H1 (cell line): ENCODE results near the gene TRUB1. TPM values are rescaled to one million over a fixed set of nuclear protein-coding genes. Genes with fewer than 3 reads are reported as not detected.

Experiments used
- CTCF ChIA-PET: fragments of 300-600 bp; sonication (Branson Sonifier 250); formaldehyde crosslinking; loops from one replicate; lab custom pipeline; 2021; ENCODE audit not compliant: partially characterized antibody; lab: Charles Lee
- POLR2A ChIA-PET: fragments of 300-600 bp; sonication (Branson Sonifier 250); formaldehyde crosslinking; loops from one replicate; lab custom pipeline; 2021; ENCODE audit warnings: inconsistent platforms; ENCODE audit not compliant: partially characterized antibody; lab: Charles Lee
- DNase-seq, 2 experiments: peaks; one replicate each; pipeline versions ENCODE4 v3.0.0 to v3.0.0-alpha.2; 2010 to 2022; ENCODE audit warnings: low spot score in 2 of 2, low read depth in 1 of 2, mixed read lengths in 1 of 2
- FAIRE-seq: peaks from 2 replicates; lab custom pipeline; 2011; peaks lifted over from hg19 to GRCh38; lab: Jason Lieb, UNC
- H2AFZ ChIP-seq: 2 replicates; pipeline ENCODE4 v1.8.1; 2012; ENCODE audit warnings: low read length, inconsistent platforms
- H2AK5ac ChIP-seq: 2 replicates; pipeline ENCODE4 v1.6.1; 2013; ENCODE audit warnings: low read depth, low read length
- H2BK120ac ChIP-seq: replicated peaks from 2 replicates; pipeline ENCODE3; 2013; ENCODE audit warnings: low read depth, low read length, inconsistent platforms
- H2BK12ac ChIP-seq: 2 replicates; pipeline ENCODE4 v1.6.1; 2013; ENCODE audit warnings: low read depth, low read length
- H2BK15ac ChIP-seq: 2 replicates; pipeline ENCODE4 v1.6.1; 2013; ENCODE audit warnings: low read length
- H2BK20ac ChIP-seq: 2 replicates; pipeline ENCODE4 v1.6.1; 2013; ENCODE audit warnings: low read length
- H2BK5ac ChIP-seq: 2 replicates; pipeline ENCODE4 v1.6.1; 2013; ENCODE audit warnings: low read depth, low read length
- H3K14ac ChIP-seq: 2 replicates; pipeline ENCODE4 v1.6.1; 2013; ENCODE audit warnings: inconsistent platforms; ENCODE audit not compliant: insufficient read length
- H3K18ac ChIP-seq: 2 replicates; pipeline ENCODE4 v1.6.1; 2013; ENCODE audit warnings: low read length; ENCODE audit errors: extremely low read depth
- H3K23ac ChIP-seq: 2 replicates; pipeline ENCODE4 v1.6.1; 2013; ENCODE audit warnings: inconsistent platforms; ENCODE audit not compliant: insufficient read length
- H3K23me2 ChIP-seq: 2 replicates; pipeline ENCODE4 v1.6.1; 2013; ENCODE audit warnings: low read depth, low read length
- H3K27ac ChIP-seq: 2 replicates; pipeline ENCODE4 v1.6.1; 2011; ENCODE audit warnings: low read depth, low read length, inconsistent platforms
- H3K27me3 ChIP-seq, 4 experiments: replicated peaks in 1 of 4; 1 replicate in 1 of 4; 2 replicates in 3 of 4; pipeline versions ENCODE4 v1.6.1 to v1.8.1; 2011 to 2013; ENCODE audit warnings: low read length in 3 of 4, mild to moderate bottlenecking in 3 of 4, inconsistent platforms in 2 of 4, mixed read lengths in 2 of 4, moderate library complexity in 1 of 4; ENCODE audit not compliant: control insufficient read depth in 3 of 4, insufficient read depth in 3 of 4; ENCODE audit errors: extremely low read depth in 1 of 4
- H3K36me3 ChIP-seq, 4 experiments: 2 replicates each; pipeline versions ENCODE4 v1.6.1 to v1.8.1; 2011 to 2013; ENCODE audit warnings: mild to moderate bottlenecking in 4 of 4, low read length in 3 of 4, moderate library complexity in 2 of 4, control low read depth in 1 of 4, inconsistent platforms in 1 of 4; ENCODE audit not compliant: insufficient read depth in 4 of 4, control insufficient read depth in 2 of 4
- H3K4ac ChIP-seq: replicated peaks from 2 replicates; pipeline ENCODE3; 2013; ENCODE audit warnings: low read length, low read depth, mixed read lengths, inconsistent platforms; ENCODE audit not compliant: insufficient read length
- H3K4me1 ChIP-seq, 4 experiments: replicated peaks in 1 of 4; 1 replicate in 1 of 4; 2 replicates in 3 of 4; pipeline versions ENCODE4 v1.6.1 to v1.8.1; 2011 to 2013; ENCODE audit warnings: low read length in 3 of 4, inconsistent platforms in 2 of 4, mixed read lengths in 1 of 4; ENCODE audit not compliant: insufficient read depth in 4 of 4, control insufficient read depth in 3 of 4
- H3K4me2 ChIP-seq, 2 experiments: 2 replicates each; pipeline versions ENCODE4 v1.6.1 to v1.8.1; 2011 to 2013; ENCODE audit warnings: low read depth in 2 of 2, low read length in 2 of 2, control low read depth in 1 of 2, inconsistent platforms in 1 of 2, mild to moderate bottlenecking in 1 of 2; ENCODE audit not compliant: insufficient read depth in 1 of 2
- H3K4me3 ChIP-seq, 4 experiments: fragments of 200-600, 300-600 bp in 1 of 4; sonication (generic), shearing (Covaris generic), sonication (Bioruptor Twin) in 1 of 4; 2 replicates each; pipeline versions ENCODE4 v1.5.1 to v1.8.1; 2011 to 2016; ENCODE audit warnings: low read length in 4 of 4, low read depth in 3 of 4, control low read depth in 2 of 4, inconsistent platforms in 2 of 4, mild to moderate bottlenecking in 2 of 4, mixed read lengths in 1 of 4, moderate library complexity in 1 of 4; ENCODE audit not compliant: insufficient read depth in 2 of 4; ENCODE audit errors: extremely low read depth in 1 of 4
- H3K56ac ChIP-seq: replicated peaks from 2 replicates; pipeline ENCODE3; 2013; ENCODE audit warnings: low read depth, mild to moderate bottlenecking, mixed read lengths, low read length, inconsistent platforms; ENCODE audit not compliant: insufficient read length
- H3K79me1 ChIP-seq: 2 replicates; pipeline ENCODE4 v1.6.1; 2013; ENCODE audit warnings: low read depth, low read length, control low read depth
- H3K79me2 ChIP-seq, 2 experiments: 2 replicates each; pipeline versions ENCODE4 v1.6.1 to v1.8.1; 2012 to 2013; ENCODE audit warnings: low read length in 2 of 2, mild to moderate bottlenecking in 2 of 2, inconsistent platforms in 1 of 2; ENCODE audit not compliant: insufficient read depth in 2 of 2, control insufficient read depth in 1 of 2
- H3K9ac ChIP-seq, 4 experiments: replicated peaks in 1 of 4; 1 replicate in 1 of 4; 2 replicates in 3 of 4; pipeline versions ENCODE4 v1.6.1 to v1.8.1; 2011 to 2013; ENCODE audit warnings: low read depth in 3 of 4, low read length in 3 of 4, control low read depth in 2 of 4, mild to moderate bottlenecking in 2 of 4, moderate library complexity in 2 of 4, inconsistent platforms in 1 of 4; ENCODE audit errors: extremely low read depth in 1 of 4
- H3K9me3 ChIP-seq, 2 experiments: 2 replicates each; pipeline versions ENCODE4 v1.6.1 to v1.8.1; 2012 to 2013; ENCODE audit warnings: mild to moderate bottlenecking in 2 of 2, moderate library complexity in 2 of 2, control low read depth in 1 of 2, inconsistent platforms in 1 of 2, low read depth in 1 of 2, low read length in 1 of 2, mixed read lengths in 1 of 2; ENCODE audit not compliant: insufficient read depth in 2 of 2
- H4K20me1 ChIP-seq, 2 experiments: replicated peaks in 1 of 2; 2 replicates each; pipeline versions ENCODE3 to v1.8.1; 2011 to 2013; ENCODE audit warnings: inconsistent platforms in 2 of 2, low read length in 2 of 2, mild to moderate bottlenecking in 1 of 2; ENCODE audit not compliant: insufficient read depth in 2 of 2, control insufficient read depth in 1 of 2
- H4K5ac ChIP-seq: 2 replicates; pipeline ENCODE4 v1.6.1; 2013; ENCODE audit warnings: low read length, low read depth, mixed read lengths, inconsistent platforms; ENCODE audit not compliant: insufficient read length
- H4K8ac ChIP-seq: 2 replicates; pipeline ENCODE4 v1.8.0; 2013; ENCODE audit warnings: mild to moderate bottlenecking, moderate library complexity, low read length, inconsistent platforms; ENCODE audit not compliant: insufficient read depth; ENCODE audit errors: extremely low read depth
- H4K91ac ChIP-seq: replicated peaks from 2 replicates; pipeline ENCODE3; 2013; ENCODE audit warnings: low read length, mixed read lengths, inconsistent platforms; ENCODE audit not compliant: insufficient read length
- HDAC6 ChIP-seq: IDR thresholded peaks from one replicate; pipeline ENCODE4 v1.7.1; 2012; ENCODE audit warnings: low read depth, mild to moderate bottlenecking, inconsistent platforms, low read length, moderate library complexity
- YY1 ChIP-seq: IDR thresholded peaks from 2 replicates; pipeline ENCODE4 v1.6.1; 2011; ENCODE audit warnings: low read depth, mild to moderate bottlenecking, low read length
- WGBS, 2 experiments: shearing (Covaris generic) in 1 of 2; methylation state at CpG; one replicate each; pipeline versions ENCODE4 v1.1.6 to v1.1.7; 2013 to 2015; ENCODE audit warnings: low lambda C conversion rate in 2 of 2, mixed read lengths in 2 of 2, inconsistent platforms in 1 of 2, low coverage in 1 of 2, missing lambda C conversion rate in 1 of 2; ENCODE audit not compliant: insufficient replicate concordance in 2 of 2, insufficient coverage in 1 of 2, insufficient read length in 1 of 2; ENCODE audit errors: extremely low coverage in 1 of 2, missing lambda C conversion rate in 1 of 2; 5-methylcytosine and 5-hydroxymethylcytosine counted together
- polyA plus RNA-seq, 7 experiments: library from polyadenylated mRNA; depleted of rRNA in 3 of 7; stranded (reverse) in 5 of 7; unstranded in 2 of 7; fragments of >200 nt in 5 of 7; fragments of 200-250 nt in 2 of 7; gene quantifications; 1 replicate in 5 of 7; 2 replicates in 1 of 7; 4 replicates in 1 of 7; pipeline versions ENCODE4 v1.2.1 to v1.2.3, GENCODE V29; 2011 to 2013; ENCODE audit warnings: missing spikeins in 2 of 7, mixed read lengths in 2 of 7
- total RNA-seq: library from RNA; stranded (reverse); fragmentation: NEBNext Ultra II Directional; extraction: Animal tissue kit (Norgen Biotek cat#: 25700); gene quantifications from 2 replicates; pipeline ENCODE4 v1.2.1, GENCODE V29; 2021
- TF ChIP-seq, protein P1 (sequence below), 3 experiments: IDR thresholded peaks; 1 replicate in 2 of 3; 2 replicates in 1 of 3; pipeline versions ENCODE4 v1.5.1 to v1.6.1; 2011; ENCODE audit warnings: low read length in 3 of 3, mild to moderate bottlenecking in 3 of 3, inconsistent platforms in 2 of 3, low read depth in 1 of 3, moderate library complexity in 1 of 3; ENCODE audit not compliant: insufficient read depth in 1 of 3; ENCODE audit errors: control extremely low read depth in 1 of 3

TRUB1 gene
- total and polyA plus RNA-seq, 2 of the 8 experiments (the other 6 are each of a cell fraction or from before 2014, with no cell fraction given), result 6.3 to 22.2 TPM

DNA sequence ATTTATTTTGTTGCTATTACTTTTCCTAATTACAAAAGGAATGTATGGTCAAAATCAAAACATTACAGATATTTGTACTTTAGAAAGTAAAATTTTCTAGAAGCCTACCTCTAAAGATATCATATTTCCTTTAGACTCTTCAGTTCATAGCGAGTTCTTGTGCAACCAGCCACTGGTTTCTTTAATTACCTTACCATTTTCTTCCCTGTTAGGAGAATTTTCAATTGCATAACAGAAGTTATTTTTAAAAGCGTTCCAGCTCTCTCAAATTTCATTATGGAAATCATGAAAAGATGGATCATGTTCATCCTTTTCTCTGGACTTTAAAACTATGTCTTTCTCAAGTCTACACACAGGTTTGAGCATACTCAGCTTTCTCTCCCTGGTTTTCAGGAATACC lies 5.0 kb upstream of the TRUB1 start:
- H2BK120ac ChIP-seq, result no peak overlapping the region
- no peaks in the 10 kb centered on the region for H3K79me2 ChIP-seq
- H3K23me2 ChIP-seq, result no peaks in the 10 kb centered on the region
- H3K56ac ChIP-seq, result no peak overlapping the region
- no peak overlapping the region for H4K91ac ChIP-seq
- ChIA-PET CTCF (interaction anchor here (0.8 to 1.2 kb wide), 3 partner anchors 19 to 57 kb away, joined by 3 read pairs; no protein-coding TSS in a partner anchor), POLR2A (no interaction called here)
- H3K4me1 ChIP-seq, result no peaks in the 10 kb centered on the region
- no peak overlapping the region for H2BK5ac ChIP-seq
- H3K4me2 ChIP-seq, result no peak overlapping the region
- no peak overlapping the region for H4K5ac ChIP-seq
- H2AK5ac ChIP-seq, result no peak overlapping the region
- H3K9me3 ChIP-seq, result peaks cover 5 to 7% of the 10 kb centered on the region in 2 experiments; a peak in 3 of 4 replicates
- no peak overlapping the region for H4K8ac ChIP-seq
- H3K18ac ChIP-seq, result no peak overlapping the region
- no peak overlapping the region for H3K23ac ChIP-seq
- H2BK20ac ChIP-seq, result no peak overlapping the region
- 82% methylated on average over 2 of the region's 2 CpGs; no CpG with 5 or more reads in 1 of the 2 experiments for WGBS, 2 experiments
- H3K4ac ChIP-seq, result no peak overlapping the region
- no peaks in the 10 kb centered on the region for H4K20me1 ChIP-seq
- H3K36me3 ChIP-seq, result no peaks in the 10 kb centered on the region
- no peak overlapping the region for H2AFZ ChIP-seq
- H3K14ac ChIP-seq, result no peak overlapping the region
- no peak overlapping the region for H2BK12ac ChIP-seq
- FAIRE-seq, result no peak
- no peak overlapping the region for H3K27ac ChIP-seq
- H3K4me3 ChIP-seq, result no peak overlapping the region
- no peak for DNase-seq
- no peaks in the 10 kb centered on the region for H3K79me1 ChIP-seq
- H3K27me3 ChIP-seq, result no peaks in the 10 kb centered on the region
- H3K9ac ChIP-seq, result no peak overlapping the region
- TF ChIP-seq, protein P1, sequence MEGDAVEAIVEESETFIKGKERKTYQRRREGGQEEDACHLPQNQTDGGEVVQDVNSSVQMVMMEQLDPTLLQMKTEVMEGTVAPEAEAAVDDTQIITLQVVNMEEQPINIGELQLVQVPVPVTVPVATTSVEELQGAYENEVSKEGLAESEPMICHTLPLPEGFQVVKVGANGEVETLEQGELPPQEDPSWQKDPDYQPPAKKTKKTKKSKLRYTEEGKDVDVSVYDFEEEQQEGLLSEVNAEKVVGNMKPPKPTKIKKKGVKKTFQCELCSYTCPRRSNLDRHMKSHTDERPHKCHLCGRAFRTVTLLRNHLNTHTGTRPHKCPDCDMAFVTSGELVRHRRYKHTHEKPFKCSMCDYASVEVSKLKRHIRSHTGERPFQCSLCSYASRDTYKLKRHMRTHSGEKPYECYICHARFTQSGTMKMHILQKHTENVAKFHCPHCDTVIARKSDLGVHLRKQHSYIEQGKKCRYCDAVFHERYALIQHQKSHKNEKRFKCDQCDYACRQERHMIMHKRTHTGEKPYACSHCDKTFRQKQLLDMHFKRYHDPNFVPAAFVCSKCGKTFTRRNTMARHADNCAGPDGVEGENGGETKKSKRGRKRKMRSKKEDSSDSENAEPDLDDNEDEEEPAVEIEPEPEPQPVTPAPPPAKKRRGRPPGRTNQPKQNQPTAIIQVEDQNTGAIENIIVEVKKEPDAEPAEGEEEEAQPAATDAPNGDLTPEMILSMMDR (IDR thresholded peaks at IDR 0.05; ENCODE audit: control extremely low read depth in 1 of 3, insufficient read depth in 1 of 3, low read depth in 1 of 3, low read length in 3 of 3), result no peak
- TF ChIP-seq YY1 (no peak), HDAC6 (no peak)
- no peak overlapping the region for H2BK15ac ChIP-seq
